ENCODE data around the gene ASIC3.

- TF ChIP-seq POLR2A (IDR thresholded peaks at IDR 0.05; ENCODE audit: low read depth) (no peak), POLR2AphosphoS5 (IDR thresholded peaks at IDR 0.05) (no peak), CTCF (IDR thresholded peaks at IDR 0.05) (no peak), EP300 (IDR thresholded peaks at IDR 0.05) (no peak)
Measured at GRCh38 chr7:151066273-151066974, 18.1 kb downstream of the ASIC3 start.

Measured in esophagus muscularis mucosa (tissue), 4 donors.